ENCODE data around the gene PYGO2.

- TF ChIP-seq CTCF (conservative IDR thresholded peaks at IDR 0.05) (no peak), EZH2 (IDR thresholded peaks at IDR 0.05; ENCODE audit: low read depth) (no peak)
Measured at GRCh38 chr1:155009221-155009711, 47.7 kb upstream of the PYGO2 start.

Data from PC-9 (cell line).